ENCODE results near the gene RAB40A.
"Not testable (repeated sequence)": the region's sequence is repeated elsewhere in the genome, so short reads cannot be mapped to it uniquely, and the experiment has no call there.

Gene RAB40A

DNA sequence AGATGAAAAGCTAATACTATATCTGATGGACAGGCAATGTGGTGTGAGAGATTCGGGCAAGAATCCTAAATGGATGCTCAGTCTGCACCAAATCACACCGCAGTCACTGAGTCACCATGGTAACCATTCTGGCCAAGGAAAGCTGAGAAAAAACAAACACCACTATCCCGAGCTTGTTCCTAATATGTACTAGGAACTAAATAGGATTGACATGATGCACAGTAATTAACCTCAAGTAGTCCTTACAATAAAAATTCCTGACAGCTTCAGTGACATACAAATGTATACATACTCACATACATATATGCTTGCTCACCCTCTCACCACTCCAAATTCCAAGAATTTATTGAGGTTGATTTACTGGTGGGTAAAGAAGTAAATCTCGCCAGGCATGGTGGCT is 1.1 kb upstream of the RAB40A start:
- DNase-seq = no peak

DNA sequence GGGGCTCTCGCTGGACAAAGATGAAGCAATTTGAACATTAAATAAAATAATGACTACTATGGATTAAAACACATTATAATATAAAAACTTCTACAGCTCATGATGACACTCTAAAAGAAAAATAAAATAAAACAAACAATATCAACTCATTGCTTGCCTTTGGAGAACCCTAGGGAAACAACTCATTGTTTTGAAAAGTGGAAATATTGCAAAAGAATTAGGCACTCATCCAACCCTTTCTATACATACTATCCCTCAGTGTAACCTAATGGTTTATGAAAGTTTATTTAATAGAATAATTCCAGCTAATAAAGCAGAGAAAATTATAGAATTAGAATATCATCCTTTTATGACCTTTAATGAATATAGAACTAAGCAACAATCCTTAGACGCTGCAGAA is 718 bp downstream of the RAB40A start:
- DNase-seq = no peak

- no peak for DNase-seq
Observed at GRCh38 chrX:103517246-103517645, 2.0 kb downstream of the RAB40A start.

DNA sequence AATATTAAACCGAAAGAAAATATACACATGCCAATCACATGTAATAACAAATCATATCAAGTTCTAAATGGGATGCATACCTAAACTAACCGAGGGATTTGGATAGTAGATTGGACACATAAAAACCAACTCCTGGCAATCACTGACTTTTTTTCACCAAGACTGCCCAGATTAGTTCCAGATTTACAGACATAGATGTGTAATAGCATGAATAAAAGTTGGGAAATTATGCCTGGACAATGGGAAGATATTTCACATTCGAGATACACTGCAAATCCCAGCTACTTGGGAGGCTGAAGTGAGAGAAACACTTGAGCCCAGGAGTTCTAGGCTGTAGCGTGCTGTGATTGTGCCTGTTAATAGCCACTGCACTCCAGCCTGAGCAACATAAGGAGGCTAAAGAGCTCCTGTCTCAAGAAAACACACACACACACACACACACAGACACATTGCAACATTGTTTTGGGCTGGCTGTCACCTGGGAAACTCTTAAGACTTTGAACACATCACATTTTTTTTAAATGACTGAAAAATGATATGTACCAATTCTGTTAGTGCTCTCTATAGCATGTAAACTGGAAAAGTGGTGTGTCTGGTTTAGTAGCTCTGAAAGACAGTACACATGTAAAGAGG is 5.7 kb downstream of the RAB40A start:
- DNase-seq = no peak

DNA sequence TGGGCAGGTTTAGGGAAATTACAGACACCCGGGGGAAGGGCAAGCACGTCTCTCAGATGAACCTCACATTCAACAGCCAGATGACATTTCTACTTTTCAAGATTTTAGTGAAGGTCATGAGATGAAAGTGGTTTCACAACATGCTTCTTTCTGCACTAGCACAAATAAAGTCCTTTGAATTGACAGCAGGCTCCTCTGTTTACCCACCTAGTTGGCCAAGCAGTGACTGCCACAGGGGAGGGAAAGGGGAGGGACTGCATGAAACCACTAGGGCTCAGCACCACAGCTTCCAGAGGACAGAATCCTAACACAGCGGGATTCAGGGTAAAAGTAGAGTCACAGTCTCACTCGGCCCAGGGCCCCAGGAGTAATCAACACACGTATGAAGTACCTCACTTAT is 6.2 kb downstream of the RAB40A start:
- DNase-seq = no peak

- DNase-seq = no peak
Observed at GRCh38 chrX:103510031-103510430, 9.3 kb downstream of the RAB40A start.

GRCh38 chrX:103503853-103504207 is 15.5 kb downstream of the RAB40A start:
- DNase-seq = no peak

DNA sequence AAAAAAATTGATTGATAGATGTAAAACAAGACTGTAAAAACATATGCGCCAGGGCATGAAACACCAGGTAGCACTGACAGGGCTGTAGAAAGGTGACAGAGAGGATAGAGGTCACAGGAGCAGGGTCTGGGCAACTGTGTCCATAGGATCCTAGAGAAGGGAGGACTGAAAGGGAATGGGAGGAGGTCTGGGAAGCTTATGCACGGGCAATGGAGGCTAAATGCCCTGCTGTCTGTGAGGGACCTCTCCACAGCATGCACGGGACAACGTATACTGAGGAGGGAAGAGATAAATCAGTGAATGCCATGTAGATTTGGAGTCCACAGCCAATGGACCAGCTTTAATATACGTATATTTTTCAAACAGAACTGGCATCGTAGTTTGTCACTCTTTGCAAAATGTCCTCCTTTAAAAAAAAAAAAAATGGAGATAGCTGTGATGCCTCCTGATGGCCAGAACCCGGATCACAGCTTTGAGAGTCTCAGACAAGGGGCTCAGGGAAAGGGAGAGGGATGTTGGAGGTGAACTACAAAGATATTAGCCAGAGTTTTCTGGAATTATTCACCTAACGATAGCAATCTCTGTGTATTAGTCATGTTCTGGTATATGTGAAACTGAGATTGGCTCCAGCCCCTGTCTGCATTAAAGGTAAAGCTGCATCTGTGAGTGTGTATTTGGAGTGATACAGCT is 16.0 kb downstream of the RAB40A start:
- no peak for DNase-seq

DNA sequence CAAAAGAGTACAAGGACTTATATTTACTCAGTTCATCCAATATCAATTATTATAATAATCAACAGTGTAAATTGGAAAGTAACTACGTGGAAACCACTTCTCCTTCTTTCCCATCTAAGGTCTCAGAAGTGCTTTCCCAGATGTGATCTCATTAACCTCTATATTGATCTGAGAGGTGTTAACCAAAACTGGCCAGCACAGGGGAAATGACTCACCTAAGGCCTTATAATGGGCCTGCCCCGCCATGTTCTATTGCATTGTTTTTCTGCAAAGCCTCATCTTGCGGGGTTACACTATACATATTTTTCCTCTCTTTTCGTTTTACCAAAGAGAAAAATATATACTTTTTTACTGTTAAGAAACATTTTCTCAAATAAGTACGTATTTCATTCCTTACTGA is 20.5 kb downstream of the RAB40A start:
- DNase-seq = no peak

- DNase-seq = no peak
Observed at GRCh38 chrX:103495786-103496185, 23.5 kb downstream of the RAB40A start.

GRCh38 chrX:103493578-103493977 is 25.7 kb downstream of the RAB40A start:
- DNase-seq = not testable (repeated sequence)

DNA sequence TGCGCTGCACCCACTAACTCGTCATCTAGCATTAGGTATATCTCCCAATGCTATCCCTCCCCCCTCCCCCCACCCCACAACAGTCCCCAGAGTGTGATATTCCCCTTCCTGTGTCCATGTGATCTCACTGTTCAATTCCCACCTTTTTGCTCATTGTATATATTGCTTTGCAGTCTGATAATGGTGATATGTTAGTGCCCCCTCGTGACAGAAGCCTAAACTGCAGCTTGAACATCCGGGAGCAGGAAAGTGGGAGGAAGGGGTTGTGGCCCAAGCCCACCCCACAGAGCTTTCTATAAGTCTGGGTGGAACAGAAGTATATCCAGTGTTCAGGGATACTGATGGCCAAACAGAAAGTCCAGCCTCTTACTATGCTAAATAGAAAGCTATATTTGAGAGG is 29.6 kb downstream of the RAB40A start:
- DNase-seq = peak in 3 of 5 donors; percentile 5 to 21 (median 13)

DNA sequence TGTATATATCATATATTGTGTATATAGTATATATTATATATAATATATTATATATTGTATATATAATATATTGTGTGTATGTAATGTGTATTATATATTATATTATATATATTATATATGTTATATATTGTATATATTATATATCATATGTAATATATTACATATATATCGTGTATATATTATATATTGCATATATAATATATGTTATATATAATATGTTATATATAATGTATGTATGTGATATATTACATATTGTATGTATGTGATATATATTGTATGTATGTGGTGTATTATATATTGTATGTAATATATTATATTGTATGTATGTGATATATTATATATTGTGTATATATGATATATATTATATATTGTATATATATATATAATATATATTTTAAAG is 30.5 kb downstream of the RAB40A start:
- DNase-seq = no peak

DNA sequence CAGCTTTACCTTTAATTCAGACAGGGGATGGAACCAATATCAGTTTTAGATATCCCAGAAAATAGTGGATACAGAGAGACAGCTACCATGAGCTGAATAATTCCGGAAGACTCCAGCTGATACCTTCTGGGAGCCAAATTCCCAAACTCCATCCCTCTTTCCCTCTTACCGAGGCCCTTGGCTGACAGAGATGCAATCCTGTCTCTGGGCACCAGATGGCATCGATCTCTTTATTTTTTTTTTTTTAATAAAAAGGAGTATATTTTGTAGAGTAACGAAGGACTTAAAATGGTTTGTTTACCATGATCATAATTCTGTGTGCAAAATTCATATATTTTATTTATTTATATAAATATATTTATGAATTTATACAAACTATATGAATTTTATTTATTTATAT is 31.0 kb downstream of the RAB40A start:
- no peak for DNase-seq

GRCh38 chrX:103483720-103484119 is 35.6 kb downstream of the RAB40A start:
- no peak for DNase-seq

- DNase-seq = no peak
Observed at GRCh38 chrX:103480526-103480925, 38.8 kb downstream of the RAB40A start.

GRCh38 chrX:103477496-103477895 is 41.8 kb downstream of the RAB40A start:
- DNase-seq = no peak

DNA sequence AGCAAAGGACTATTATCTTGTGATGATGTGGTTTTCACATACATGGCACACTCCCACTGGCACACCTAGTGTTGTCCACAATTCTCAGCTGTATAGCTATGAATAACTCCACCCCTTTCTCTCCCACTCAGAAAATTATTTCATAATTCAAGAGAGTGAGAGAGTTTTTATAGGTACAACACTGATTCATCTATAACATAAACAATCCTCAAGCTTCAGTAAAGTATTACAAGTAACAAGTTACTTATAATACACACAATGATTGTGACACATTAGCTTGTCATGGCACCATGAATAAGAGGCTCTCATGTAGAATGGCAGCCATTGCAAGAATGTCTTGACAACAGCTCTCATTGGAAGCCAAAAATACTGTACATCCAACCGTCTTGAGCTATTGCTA is 43.9 kb downstream of the RAB40A start:
- no peak for DNase-seq

DNA sequence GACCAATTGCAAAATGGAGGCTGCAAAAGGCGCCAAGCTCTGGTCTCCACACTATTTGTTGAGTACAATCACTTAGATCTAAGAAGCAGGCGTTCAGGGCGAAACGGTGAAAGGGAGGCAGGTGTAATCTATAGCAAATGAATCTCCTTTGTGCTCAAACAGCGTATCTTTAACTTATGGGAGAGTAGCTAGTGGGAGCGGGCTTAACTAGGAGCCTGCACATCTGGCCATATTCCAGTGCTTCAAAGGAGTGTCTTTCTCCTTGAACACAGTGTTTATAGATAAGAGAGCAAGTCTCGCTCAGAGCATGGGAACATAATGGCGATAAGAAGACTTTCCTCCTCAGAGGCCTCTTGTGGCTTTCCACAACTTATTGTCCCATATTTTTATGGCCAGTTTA is 49.3 kb downstream of the RAB40A start:
- DNase-seq = not testable (repeated sequence)

DNA sequence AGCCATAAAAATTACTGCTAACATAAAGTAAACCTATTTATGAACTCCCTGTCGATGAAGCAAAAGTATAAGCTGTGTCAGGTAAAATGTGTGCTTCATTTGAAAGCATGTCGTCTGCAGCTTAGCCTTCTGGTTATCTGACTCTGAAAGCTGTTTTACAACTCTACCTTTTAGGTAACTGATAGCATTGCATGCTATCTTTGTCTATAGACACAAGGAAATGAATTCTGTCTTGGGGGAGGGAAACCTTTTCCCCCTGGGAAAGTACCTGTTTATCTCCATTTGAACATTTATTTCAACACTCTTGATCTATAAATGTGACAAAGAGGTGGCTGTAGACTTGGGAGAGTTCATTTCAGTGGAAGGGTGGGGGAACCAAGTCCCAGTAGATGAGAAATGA is 51.4 kb downstream of the RAB40A start:
- no peak for DNase-seq

GRCh38 chrX:103467156-103467555 is 52.1 kb downstream of the RAB40A start:
- no peak for DNase-seq

DNA sequence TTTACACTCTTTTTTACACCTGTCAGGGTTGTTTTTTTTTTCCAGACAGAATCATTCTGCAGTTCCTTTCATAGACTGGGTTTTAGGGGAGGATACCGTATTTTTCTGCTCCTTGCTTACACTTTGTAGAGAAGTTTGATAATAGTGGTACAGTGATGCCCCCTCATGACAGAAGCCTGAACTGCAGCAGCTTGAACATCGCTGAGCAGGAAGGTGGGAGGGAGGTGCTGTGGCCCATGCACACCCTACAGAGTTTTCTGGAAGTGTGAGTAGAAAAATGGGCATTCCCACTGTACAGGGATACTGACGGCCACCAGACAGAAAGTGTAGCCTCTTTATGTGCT is 54.5 kb downstream of the RAB40A start:
- DNase-seq = peak; percentile 23 to 68 (median 56)

GRCh38 chrX:103464072-103464773 is 55.1 kb downstream of the RAB40A start:
- DNase-seq = peak in 2 of 5 donors; percentile 4 to 14

DNA sequence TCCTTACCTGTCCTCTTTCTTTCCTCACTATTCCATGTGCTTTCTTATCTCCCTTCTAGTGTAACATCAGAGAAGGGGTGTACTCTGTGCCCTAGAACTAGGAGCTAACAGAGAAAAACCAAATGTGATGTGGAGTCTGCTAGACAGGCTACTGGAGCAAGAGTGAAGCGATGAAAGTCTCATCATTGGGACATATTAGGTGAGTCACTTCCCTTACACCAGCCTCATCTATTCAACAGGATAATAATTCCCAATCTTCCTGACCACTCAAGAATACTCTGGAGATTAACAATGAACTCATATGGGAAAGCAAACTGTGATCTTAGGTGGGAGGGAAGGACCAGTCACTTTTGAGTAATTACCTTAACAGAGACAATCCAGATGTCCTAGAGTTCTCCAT is 58.1 kb downstream of the RAB40A start:
- no peak for DNase-seq

Measured in T-helper 1 cell (primary cell).